GM18505 (cell line): ENCODE measurements around the gene KCNH6.

Source experiments
- ATAC-seq: cut with Tn5 transposase; IDR thresholded peaks from one replicate; pipeline ENCODE4 v1.9.1; 2021; ENCODE audit not compliant: unreplicated experiment
- POLR2A ChIP-seq: IDR thresholded peaks from 4 replicates; pipeline ENCODE4 v1.6.1; 2011; ENCODE audit warnings: borderline replicate concordance; ENCODE audit not compliant: insufficient read depth, insufficient read length; ENCODE audit errors: extremely low read depth

KCNH6 gene

DNA sequence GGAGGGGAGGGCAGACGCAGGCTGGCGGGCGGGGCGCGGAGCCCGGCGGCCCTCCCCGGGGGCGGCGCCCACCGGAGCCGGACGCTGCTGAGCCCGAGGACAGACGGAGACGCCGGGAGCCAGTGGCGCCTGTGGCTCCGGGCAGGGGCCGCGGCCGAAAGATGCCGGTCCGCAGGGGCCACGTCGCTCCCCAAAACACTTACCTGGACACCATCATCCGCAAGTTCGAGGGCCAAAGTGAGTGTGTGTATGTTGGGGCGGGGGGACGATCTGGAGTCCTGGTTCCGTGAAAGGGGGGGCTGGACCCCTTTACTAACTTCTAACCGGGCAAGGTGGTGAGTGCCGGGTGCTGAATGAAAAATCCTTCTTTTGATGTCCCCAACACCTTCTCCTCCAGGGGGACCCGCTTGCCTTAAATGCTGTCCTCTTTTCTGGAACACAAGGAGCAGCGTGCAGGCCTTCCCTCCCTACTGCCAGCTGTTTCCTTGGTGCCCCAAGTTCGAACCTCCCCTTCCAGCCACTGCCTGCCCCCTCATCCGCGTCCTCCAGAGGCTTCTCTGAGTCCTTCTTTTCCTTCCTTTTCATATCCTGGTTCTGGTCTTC lies at the start of gene KCNH6:
KCNH6 (plus strand) TSS at position 106 of the 603 bp plus-strand sequence; CDS start at position 162, 56 bp downstream.
- ATAC-seq: no peak
- no peak for TF ChIP-seq POLR2A

GRCh38 chr17:63474174-63474573 lies 49.0 kb upstream of the KCNH6 start:
- no peak for ATAC-seq
- no peak for TF ChIP-seq POLR2A

DNA sequence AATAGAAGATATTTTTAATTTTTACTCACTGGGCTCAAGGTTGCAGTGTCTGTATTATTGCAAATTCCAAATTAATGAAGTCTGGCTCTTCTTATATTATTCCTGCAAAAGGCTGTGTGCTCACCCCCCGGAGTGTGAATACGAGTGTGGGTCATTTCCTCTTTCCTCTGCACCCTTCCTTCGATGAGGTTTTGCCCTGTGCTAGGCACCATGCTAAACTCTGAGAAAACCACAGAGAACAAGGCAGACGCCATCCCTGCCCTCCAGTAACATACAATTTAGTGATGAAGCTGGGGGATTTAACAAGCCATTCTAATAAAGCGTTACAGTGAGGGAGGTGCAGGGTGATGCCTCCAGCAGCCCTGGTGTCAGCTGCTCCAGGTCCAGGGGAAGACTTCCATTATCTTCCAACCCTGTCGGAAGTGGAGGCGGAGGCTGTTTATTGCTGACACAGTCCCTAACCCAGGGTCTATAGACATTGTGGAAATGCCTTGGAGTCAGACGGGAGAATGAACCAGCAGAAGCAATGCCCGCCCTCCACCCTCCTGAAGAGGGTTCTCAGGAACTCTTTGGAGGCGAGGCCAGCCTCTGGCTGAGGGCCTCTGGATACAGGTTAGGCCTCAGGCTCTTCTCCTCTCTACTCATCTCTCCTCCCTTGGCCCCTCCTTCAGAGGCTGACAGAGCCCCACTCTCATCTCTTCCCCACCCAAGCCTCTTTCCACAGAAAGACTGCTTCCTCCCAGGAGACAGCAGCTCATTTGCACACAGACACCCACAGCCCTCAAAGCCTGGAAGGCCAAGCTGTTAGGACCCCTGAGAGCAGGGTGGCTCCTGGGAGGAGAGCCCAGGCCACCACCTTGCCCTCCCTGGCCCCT lies 48.3 kb upstream of the KCNH6 start:
- no peak for ATAC-seq
- TF ChIP-seq POLR2A: no peak

GRCh38 chr17:63475491-63476412 lies 47.4 kb upstream of the KCNH6 start:
- ATAC-seq: no peak
- no peak for TF ChIP-seq POLR2A

GRCh38 chr17:63476459-63476853 lies 46.7 kb upstream of the KCNH6 start:
- no peak for ATAC-seq
- TF ChIP-seq POLR2A: no peak

DNA sequence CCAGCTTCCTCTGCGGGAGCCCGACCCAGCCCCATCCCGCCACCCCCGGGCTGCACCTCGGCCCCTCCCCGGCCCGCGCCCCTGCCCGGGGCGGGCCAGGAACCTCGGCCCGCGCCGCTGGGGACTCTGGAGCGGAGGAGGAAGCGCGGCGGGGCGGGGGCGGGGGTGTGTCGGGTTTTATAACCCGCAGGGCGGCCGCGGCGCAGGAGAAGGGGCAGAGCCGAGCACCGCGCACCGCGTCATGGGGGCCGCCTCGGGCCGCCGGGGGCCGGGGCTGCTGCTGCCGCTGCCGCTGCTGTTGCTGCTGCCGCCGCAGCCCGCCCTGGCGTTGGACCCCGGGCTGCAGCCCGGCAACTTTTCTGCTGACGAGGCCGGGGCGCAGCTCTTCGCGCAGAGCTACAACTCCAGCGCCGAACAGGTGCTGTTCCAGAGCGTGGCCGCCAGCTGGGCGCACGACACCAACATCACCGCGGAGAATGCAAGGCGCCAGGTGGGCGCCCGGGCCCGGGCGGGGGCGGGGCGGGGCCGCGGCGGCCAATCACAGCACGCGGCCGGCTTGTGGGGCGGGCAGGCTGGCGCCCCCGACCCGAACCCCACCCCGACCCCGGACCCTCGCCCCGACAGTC lies 46.2 kb upstream of the KCNH6 start, which contains the start of gene ACE:
ACE (plus strand) TSS at position 208 of the 626 bp plus-strand sequence; CDS start at position 242, 34 bp downstream.
- no peak for ATAC-seq
- TF ChIP-seq POLR2A: no peak

DNA sequence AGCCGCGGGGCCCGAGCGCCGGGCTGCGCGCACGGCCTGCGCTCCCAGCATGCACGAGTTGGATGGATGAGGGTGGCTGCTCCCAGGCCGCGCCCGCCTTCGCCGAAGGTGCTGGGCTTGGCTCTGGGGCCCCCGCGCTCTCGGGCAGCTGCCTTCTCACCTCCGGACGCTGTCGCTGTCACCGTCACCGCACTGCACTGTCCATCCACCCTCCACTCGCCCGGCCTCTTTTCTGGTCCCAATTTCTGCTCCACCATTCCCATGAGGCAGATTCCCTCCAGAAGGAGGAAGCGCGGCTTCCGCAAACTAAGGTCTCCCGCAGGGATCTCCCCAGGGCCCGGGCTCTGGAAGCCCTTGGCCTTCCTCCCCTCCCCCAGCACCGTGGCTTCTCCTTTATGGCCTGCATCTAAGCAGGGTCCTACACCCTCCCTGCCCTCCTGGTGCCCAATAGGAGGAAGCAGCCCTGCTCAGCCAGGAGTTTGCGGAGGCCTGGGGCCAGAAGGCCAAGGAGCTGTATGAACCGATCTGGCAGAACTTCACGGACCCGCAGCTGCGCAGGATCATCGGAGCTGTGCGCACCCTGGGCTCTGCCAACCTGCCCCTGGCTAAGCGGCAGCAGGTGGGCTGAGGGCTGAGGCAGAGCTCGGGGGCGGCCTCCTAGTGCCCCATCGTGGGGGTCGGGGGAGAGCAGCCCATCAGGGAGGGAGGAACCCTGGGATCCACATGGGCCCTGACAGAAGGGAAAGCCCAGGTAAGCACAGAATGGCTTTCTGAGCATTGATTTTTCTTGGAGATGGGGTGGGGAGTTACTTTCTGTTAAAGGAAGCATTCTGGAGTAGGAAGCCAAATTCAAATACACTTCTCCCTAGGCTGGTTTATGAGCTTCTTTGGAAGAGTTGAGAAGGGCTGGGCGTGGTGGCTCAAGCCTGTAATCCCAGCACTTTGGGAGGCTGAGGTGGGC lies 45.4 kb upstream of the KCNH6 start:
- TF ChIP-seq POLR2A: no peak
- no peak for ATAC-seq

GRCh38 chr17:63478814-63479494 lies 44.2 kb upstream of the KCNH6 start:
- ATAC-seq: peak; percentile 49
- no peak for TF ChIP-seq POLR2A

DNA sequence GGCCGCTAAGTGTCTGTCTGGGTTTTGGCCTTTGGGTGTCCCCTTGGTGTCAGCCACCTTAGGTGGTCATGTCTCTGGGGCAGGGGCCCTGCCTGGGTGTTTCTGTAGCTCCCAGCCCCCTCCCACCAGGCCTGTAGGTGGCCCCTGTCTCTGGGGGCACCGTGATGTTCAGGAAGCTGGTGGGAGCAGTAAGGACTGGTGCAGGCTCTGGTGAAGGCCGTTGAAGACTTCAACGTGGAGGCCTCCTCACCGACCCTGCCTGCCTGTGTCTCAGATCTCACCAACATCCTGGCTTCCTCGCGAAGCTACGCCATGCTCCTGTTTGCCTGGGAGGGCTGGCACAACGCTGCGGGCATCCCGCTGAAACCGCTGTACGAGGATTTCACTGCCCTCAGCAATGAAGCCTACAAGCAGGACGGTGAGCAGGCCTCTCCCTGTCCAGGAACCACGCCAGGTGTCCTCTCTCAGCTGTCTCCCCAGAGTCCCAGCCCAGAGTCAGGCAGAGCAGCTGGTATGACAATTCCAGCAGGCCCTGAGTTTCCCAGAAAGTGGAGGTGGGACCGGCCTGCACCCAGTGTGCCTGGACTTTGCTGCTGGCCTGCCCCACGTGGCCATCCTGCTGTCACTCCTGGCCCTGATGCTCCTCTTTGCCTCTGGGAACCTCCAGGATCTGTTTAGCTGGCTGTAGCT lies 43.5 kb upstream of the KCNH6 start:
- no peak for TF ChIP-seq POLR2A
- no peak for ATAC-seq

DNA sequence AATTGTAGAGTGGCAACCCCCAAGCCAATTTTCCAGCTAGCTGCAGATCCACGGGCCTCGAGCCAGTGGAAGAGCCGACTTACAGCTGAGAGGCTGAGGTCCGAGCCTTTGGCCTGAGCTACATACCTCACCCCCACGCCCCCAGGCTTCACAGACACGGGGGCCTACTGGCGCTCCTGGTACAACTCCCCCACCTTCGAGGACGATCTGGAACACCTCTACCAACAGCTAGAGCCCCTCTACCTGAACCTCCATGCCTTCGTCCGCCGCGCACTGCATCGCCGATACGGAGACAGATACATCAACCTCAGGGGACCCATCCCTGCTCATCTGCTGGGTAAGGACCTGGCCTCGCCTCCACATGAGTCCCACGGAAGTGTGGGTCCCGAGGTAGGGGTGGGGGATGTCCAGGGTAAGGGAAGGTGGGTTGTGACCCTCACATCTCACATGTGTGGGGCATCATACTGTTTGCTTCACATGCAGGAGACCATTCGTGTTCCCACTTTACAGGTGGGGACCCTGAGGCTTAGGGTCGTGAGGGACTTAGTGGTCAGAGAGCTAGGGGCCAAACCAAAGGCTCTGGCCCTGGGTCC lies 42.9 kb upstream of the KCNH6 start:
- TF ChIP-seq POLR2A: no peak
- no peak for ATAC-seq
